ENCODE data around the gene NKAIN4.

Gene NKAIN4

DNA sequence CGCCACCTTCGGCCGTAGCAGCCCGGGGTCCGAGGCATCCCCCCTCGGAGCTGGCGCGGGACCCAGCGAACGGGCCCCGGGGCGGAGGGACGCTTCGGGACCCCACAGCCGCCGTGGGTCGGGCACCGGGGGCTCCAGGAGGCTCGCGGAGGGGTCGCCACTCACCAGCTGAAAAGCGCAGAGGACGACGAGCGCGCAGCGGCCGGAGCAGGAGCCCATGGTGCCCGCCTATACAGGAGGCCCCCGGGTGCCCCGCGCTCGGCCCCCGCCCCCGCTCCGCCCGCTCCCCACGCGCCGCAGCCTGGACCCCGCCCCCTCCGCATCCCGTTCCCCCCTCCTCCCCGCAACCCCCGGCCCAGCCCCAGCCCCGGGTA is at the start of gene NKAIN4:
Gene NKAIN4 (minus strand): TSS at position 232 of the 374 bp plus-strand sequence. CDS start 13 bp downstream, at position 219.
- no peak for DNase-seq

DNA sequence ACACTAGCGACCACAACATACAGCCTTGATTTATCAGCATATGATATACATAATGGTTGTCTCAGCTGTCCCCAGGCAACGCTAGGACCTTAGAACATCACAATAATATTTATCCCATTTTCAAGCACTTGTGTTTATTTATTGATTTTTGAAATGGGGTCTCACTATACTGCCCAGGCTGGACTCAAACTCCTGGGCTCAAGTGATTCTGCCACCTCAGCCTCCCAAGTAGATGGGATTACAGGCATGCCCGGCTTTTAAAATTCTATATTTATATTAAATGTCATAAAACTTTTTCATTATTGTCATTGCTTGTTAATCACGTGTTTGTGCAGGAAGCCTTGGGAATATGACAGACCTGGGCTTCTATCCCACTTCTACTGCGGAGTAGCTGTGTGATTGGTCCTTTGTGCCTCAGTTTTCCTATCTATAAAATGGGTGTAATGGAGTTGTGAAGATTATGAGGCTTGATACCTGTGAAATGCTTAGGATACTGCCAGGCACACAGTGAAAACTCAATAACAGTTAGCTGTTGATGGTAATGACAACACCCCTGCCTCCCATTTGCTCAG is 48.9 kb upstream of the NKAIN4 start:
- no peak for DNase-seq

DNA sequence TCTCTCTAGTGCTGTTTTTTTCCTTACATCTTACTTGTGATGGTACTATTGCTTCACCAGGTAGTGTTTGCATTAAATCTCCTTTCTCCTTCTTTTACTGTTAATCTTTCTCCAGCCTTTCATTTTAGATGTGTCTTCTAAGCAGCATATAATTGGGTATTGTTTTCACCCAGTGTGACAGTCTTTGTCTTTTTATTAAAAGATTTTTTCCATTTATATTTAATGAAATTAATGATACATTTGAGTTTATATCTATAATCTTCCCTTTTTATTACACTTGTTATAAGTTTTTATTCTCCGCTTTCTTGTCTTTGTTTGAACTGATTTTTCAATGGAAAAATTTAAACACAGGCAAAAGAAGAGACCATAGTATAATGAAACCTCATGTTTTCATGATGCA is 47.4 kb upstream of the NKAIN4 start:
- no peak for DNase-seq

DNA sequence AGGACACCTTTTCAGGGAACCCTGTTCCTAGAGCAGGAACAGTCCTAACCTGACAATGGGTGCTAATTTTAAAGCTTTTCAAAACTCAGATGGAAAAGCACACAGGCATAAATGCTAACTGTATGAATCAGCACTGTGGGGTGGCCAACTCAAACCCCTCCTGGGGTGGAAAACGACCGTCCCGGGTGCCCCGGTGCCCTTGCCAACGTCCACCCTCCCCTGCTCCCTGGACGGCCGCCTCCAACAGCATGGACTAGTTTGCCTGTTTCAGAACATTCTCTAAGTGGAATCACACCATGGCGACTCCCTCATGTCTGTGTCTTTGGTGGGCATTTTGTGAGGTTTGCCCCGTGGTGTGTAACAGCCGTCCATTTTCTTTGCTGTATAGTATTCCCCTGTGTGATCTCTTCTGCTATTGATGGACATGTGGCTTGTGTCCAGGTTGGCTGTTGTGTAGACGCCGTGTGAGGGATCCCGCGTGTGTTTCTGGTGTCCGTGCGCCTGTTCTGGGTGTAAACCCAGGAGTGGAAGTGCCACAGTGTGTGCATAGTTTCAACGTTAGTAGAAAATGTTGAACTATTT is 44.6 kb upstream of the NKAIN4 start:
- no peak for DNase-seq

DNA sequence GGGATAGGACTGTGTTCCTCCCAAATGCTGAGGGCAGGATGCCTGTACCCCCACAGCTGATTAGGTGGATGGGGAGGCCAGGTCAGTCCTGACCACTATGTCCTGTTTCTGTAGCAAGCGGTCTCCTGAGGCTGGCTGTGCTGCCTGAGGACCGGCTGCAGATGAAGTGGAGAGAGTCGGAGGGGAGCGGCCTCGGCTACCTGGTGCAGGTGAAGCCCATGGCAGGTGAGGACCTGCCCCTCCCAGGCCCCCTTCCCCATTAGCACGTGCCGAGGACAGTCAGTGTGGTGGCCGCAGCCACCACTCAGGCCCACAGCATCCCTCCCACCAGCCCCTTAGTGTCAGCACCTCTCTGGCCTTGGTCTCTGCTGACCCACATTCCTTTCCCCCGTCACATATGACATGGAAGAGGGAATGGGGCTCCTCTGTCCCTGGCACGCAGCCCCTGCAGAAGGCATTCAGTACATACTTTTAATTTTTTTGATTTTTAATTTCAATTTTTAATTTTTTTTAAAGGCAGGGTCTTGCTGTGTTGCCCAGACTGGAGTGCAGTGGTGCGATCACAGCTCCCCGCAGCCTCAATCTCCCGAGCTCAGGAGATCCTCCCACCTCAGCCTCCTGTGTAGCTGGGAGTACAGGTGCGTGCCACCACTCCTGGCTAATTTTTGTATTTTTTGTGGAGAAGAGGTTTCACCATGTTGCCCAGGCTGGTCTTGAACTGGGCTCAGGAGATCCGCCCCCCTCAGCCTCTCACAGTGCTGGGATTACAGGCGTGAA is 43.7 kb upstream of the NKAIN4 start:
- DNase-seq: no peak

DNA sequence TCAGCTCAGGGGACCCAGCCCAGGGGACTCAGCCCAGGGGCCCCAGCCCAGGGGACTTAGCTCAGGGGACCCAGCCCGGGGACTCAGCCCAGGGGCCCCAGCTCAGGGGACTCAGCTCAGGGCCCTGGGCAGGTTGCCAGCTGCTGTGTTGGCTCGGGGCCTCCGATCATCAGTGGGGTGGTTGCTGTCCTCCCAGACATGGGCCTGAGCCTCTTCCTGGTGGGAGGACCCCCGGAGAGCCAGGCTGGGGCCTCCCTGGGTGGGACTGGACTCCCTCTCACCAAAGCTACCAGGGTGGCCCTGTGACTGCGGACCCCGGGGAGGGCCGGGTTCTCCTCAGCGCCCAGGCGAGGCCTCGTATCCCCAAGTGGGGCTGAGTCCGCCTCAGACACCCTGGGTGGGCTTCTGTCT is 43.1 kb upstream of the NKAIN4 start:
- no peak for DNase-seq

DNA sequence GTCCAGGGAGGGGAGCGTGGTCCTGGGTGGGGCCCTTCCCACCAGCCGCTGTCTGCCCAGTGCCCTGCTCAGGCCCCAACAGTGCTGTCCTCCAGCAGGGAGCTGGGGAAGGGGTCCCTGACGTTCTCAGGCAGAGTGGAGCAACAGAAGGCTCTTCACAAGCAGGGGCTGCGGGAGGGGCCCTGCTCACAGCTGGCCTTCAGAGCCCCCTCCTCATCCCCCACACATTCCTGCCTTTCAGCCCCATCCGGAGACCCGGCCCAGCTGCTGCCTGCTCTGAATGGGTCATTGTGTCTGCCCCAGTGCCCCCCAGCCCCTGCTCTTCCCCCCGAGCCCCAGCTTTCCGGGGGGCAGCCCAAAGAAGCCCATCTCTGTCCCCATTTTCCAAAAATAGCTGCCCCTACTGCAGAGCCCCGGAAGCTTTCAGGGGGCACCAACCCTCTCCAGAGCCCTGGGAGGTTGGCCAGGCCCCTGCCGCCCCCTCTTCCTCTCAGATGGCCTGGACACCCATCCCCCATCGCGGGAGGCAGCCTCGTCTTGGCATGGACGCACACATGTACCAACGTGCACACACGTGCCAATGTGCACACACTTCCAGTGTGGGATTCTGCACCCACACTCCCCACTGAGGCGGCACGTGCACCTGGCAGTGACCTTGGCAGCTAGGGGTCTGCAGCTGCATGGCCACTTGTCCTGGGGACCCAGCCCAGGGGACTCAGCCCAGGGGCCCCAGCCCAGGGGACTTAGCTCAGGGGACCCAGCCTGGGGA is 42.5 kb upstream of the NKAIN4 start:
- no peak for DNase-seq

DNA sequence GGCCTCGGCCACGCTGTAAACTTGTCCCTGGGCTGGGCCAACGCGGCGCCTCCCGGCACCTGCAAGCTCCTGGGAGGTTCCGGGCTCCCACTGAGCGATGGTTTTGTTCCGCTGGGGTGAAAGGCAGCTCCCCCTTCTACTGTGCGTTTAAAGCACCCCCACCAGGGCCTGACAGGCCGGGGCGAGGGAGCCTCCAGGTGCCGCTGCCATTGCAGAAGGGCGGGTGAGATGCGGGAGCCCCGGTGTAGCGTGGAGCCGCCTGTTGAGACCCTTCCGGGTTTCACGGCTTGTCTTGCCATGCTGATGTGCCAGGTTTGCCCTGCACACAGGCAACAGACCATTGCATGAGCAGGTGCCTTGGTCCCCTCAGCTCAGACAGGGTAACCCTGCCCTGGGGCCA is 41.6 kb upstream of the NKAIN4 start:
- no peak for DNase-seq

DNA sequence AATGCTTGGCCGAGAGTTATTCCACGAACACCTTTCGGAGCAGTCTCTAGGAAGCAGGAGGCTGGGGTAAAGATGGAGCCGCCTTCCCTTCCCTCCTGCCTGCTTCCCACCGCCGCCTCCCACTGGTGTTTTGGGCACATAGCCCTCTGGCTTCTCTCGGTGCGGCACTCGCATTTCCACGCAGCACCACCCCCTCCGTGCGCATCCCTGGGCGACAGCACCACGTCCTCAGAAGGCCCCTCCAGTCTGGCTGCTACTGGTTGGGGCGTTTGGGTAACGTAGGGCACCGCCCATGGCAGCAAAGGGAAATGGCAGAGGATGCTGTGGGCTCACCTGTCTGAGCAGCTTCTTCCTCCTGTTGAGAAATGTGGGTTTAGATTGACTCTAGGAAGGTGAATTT is 41.2 kb upstream of the NKAIN4 start:
- no peak for DNase-seq

DNA sequence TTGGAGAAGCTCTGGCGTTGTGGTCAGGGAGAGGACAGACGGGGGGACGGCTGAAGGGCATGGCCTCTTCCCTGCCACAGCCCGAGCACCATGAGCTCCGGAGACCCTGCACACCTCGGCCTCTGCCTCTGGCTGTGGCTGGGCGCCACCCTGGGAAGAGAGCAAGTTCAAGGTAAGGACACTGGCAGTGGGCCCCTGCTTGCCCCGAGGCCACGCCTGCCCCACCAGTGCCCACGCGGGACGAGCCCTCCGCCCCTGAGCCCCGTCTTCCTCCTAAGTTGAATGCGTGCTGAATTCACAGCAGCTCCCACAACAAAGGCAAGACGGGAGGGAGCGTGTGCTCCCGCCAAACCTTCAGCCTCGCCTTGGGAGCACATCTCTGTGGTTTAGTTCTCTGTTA is 40.8 kb upstream of the NKAIN4 start:
- DNase-seq: no peak

DNA sequence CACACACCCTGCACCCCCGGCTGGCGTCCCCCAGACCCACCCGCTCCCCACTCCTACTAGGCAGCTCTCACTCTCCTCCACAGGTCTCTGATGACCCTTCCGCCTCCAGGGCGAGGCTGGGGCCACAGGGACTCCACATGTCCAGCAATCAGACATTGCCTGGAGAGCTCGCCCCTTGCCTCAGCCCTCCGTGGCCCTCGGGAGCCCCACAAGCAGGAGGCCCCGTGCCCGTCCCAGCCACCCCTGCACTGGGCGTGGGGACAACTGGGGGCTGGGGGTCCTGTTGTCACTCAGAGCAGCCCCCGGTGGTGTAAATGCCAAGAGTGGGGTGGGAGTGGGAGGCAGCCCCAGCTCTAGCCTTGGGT is 40.3 kb upstream of the NKAIN4 start:
- no peak for DNase-seq

DNA sequence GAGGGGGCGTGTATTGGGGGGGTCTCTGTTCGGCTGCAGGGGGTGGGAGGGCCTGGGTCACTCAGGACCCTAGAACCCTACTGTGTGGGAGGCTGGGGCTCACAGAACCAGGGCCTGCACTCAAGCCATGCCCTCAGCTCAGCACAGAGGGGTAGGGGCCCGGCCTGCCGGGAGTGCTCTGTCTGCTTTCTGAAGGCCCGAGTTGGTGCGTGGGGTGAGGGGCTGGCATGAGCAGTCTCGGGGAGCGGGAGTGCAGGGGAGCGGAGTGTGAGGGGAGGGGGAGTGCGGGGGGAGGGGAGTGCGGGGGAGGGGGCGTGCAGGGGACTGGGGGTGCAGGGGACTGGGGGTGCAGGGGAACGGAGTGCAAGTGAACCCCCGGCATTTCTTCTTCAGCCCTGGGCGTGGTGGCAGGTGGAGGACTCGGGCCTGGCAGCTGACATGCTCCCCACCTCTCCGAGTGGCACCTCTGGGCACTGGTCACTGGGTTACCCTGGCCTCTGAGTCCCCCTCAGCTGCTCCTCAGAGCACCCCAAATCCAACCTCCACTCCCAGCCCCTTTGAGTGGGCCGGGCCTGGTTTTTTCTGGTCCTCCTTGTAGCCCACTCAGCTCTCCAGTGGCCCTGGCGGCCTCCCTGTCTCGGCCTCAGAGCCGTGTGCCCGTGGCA is 39.7 kb upstream of the NKAIN4 start:
- DNase-seq: no peak

DNA sequence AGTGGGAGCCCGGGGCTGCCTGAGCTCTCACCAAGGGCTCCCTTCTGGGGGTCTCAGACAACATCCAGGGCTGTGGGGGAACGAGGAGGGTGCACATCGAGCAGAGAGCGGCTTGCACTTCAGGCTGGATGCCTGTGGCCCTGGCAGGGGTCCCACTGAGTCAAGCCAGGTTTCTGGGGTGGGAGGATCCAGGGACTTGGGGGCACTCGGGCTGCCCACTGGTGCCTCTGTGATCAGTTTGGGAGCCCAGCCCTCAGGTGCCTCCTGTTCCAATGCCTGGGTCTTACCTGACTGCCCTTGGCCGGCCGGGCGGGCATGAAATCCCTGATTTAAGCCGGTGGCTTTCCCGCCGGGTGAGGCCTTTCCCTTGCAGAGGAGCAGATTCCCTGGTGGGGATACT is 39.2 kb upstream of the NKAIN4 start:
- DNase-seq: no peak

DNA sequence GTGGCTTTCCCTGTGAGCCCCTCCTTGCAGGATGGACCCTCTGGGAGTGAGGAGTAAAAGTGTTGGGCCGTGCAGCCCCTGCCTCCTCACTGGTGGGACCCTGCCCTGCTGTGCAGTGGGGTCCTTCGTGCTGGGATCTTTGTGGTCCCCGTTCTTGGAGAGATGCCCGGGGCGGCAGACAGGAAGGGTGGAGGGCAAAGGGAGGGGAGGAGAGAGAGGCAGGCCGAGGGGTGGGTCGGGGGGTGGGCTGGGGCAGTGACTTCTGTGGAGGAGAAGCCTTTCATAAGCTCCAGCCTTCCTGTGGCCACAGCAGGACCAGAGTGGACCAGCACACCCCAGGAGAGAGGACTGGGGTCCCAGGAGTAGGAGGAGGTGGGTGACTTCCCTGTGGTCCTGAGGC is 38.6 kb upstream of the NKAIN4 start, which contains the start of gene COL20A1:
Gene COL20A1 (plus strand): TSS at position 283 of the 400 bp plus-strand sequence. CDS start 1,922 bp downstream, outside the sequence.
- DNase-seq: no peak

DNA sequence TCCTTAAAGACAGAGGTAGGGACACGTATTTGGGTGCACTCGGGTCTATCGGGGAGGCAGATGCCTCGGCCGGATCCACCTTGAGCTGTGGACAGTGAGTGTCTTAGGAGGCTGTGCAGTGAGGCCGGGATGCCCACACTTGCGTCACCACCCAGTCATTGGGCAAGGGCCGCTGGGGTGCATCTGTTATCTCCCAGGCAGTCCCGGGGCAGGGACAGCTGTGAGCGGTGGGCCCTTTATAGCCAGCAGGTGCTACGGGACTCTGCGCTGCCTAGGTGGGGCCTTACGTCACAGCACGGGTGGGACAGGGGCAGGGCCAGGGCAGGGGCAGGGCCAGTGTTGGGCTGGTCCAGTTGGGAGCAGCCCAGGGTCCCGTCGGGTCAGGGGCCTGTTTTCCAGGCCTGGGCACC is 38.0 kb upstream of the NKAIN4 start:
- DNase-seq: no peak

DNA sequence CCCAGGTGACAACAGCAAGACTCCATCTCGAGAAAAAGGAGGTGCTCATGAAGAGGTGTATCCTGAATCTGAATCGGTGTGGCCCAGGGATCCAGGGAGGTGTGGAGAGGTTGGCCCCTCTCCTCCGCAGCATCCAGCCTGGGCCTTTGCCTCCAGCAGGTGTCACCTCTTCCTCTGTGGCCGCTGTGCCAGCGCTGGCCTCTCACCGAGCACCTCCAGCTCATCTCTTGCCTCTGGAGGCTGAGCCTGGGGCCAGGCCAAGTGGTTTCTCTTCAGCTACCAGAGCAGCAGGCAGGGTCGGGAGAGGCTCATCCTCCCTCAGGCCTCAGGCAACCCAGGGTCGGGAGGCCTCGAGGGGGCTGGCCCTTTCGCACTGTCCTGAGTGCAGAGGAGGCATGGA is 37.5 kb upstream of the NKAIN4 start:
- DNase-seq: no peak

DNA sequence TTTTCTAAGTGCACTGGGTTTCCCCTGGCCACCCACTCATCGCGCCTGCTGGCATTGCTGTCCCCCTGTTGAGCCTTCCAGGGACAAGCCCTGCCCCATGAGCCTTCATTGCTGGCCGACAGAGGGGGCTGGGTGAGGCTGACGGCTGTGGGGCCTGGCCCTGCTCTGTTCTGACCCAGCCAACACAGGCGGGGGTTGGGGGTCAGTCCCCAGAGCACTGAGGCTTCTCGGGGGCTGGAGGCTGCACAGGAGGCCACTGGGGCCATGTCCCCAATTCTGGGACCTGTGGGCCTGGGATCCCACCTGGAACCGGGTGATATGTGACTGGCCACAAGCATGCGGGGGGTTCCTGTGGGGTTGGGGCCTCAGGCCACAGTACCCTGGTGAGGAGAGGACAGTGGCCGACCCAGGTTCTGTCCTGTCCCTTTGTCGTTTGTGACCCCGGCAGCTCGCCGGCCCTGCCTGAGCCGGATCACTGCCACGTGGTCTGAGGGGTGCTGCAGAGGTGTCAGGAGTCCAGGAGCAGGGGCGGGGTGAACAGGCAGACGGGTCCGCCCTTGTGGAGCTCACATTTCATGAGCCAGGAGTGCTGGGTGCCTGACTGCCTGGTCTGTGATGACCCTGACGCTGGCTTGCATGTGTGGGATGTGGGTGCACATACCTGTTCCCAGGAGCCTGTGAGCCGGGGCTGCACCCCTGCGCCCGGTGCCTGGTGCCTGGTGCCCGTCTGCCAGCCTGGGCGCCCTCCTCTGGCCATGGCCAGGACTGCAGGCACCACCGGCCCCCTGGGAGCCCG is 36.6 kb upstream of the NKAIN4 start:
- no peak for DNase-seq

DNA sequence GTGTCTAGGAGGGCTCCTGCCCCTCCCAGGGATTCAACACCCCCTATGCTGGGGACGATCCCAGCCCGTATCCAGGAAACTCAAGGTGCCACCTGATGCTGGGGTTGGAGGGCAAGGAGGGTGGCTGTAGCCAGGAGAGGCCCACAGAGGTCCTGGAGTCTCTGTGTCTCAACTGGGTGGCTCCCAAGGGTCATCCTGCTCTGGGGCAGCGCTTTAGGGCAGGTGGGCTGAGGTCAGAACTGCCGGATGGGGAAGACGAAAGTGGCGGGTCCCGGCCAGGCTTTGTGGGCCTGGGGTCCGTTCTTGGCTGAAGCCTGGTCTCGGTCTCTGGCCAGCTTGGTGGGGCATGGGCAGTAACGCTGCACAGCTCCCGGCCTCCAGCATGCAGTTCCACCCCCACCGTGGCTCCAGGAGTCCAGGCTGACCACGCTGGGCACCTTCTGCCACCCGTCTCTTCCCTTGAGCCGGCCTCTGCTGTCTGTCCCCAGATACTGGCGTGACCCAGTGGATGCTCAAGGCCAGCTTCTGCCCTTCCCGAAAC is 35.9 kb upstream of the NKAIN4 start:
- no peak for DNase-seq

DNA sequence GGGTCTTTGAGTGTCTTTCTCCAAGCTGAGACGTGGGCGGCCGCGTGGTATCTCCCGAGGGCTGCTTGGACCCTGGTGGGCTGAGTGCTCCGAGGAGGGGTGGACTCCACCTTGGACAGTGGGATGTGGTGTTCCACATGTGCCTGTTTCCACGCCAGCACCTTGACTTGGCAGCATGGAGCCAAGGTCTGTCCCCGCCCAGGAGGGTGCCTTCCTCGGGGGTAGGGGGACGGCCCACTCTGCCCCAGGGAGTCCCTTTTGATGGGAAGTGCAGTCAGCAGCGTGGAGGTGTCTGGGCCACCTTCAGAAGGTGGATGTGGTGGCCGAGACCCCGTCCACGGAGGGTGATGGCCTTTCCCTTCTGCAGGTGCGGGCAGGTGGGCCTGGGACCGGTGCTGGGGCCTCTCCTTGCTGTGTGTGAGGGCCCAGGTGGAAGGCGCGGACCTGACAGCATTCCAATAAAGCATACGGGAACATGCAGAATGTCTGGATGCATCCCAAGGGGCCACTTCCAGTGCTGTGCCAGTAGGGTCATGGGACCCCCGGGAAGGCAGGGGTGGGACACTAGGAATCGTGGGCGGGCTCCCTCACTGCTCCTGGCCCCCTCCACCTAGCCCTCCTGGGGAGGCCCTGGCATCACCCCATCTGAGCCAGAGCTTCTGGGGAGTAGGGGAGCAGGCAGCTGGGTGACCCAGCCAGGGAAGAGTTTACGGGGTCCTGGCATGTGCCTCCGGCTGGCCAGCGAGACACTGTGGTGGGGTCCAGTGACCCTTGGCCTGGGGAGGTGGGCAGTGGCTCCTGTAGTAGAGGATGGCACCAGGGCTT is 35.3 kb upstream of the NKAIN4 start:
- DNase-seq: no peak

DNA sequence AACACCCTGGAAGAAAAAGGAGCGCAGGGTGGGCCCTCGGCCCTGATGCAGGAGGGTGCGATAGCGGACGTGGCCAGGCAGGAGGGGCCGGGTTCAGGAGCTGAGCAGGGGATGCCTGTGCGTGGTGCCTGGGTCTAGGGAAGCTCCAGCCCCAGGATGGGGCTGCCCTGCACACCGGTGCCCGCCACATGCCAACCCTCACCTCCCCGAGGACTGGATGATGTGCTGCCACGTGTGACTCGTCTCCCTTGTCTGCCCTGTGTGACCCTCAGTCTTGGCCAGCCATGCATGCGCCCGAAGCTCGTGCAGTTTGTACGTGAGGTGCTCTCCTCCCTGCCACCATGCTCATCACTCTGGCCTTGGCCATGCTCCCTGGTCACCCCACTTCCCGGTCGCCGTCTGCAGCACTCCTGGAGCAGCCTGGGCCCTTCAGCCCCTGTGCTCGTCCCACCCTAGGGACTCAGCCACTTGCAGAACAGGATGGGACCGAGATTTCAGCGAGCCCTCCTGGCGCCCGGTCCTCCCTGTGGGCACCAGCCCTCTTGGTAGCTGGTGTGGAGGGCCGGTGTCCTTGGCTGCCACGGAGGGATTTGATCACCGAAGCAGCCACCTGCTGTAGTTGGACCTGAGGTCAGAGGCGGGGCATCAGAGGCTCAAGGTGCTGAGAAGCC is 34.5 kb upstream of the NKAIN4 start:
- no peak for DNase-seq
